Neuronal stem cell (in vitro differentiated cells): ENCODE measurements around the gene NXPH4.
A peak's percentile ranks its signal among the peaks of the same experiment; 100 is the strongest.

Experiments used
- DNase-seq: peaks from one replicate; pipeline ENCODE4 v3.0.0-alpha.2; 2013; ENCODE audit warnings: low spot score
- H2AFZ ChIP-seq: one replicate; pipeline ENCODE4 v1.6.1; 2013; ENCODE audit warnings: mild to moderate bottlenecking, low read length, inconsistent platforms
- H2AK5ac ChIP-seq: 2 replicates; pipeline ENCODE4 v1.6.1; 2013; ENCODE audit warnings: low read depth, mild to moderate bottlenecking, inconsistent platforms, low read length, moderate library complexity, mixed read lengths
- H2BK120ac ChIP-seq: 2 replicates; pipeline ENCODE4 v1.6.1; 2013; ENCODE audit warnings: low read depth, mild to moderate bottlenecking, inconsistent platforms, low read length, moderate library complexity, mixed read lengths
- H2BK12ac ChIP-seq: one replicate; pipeline ENCODE4 v1.6.1; 2013; ENCODE audit warnings: low read length, inconsistent platforms
- H2BK15ac ChIP-seq: 2 replicates; pipeline ENCODE4 v1.6.1; 2013; ENCODE audit warnings: mild to moderate bottlenecking, low read length, inconsistent platforms, mixed read lengths
- H2BK5ac ChIP-seq: one replicate; pipeline ENCODE4 v1.6.1; 2013; ENCODE audit warnings: inconsistent platforms, mild to moderate bottlenecking, low read length, moderate library complexity
- H3K14ac ChIP-seq: one replicate; pipeline ENCODE4 v1.6.1; 2013; ENCODE audit warnings: low read length, inconsistent platforms
- H3K18ac ChIP-seq: 2 replicates; pipeline ENCODE4 v1.6.1; 2013; ENCODE audit warnings: low read length, inconsistent platforms
- H3K23ac ChIP-seq: 2 replicates; pipeline ENCODE4 v1.6.1; 2013; ENCODE audit warnings: low read depth, mild to moderate bottlenecking, mixed read lengths, low read length, inconsistent platforms; ENCODE audit not compliant: poor library complexity
- H3K27ac ChIP-seq: replicated peaks from 3 replicates; pipeline ENCODE4 v1.5.1; 2013; ENCODE audit warnings: low read length, inconsistent platforms
- H3K27me3 ChIP-seq, 3 experiments: 2 replicates each; pipeline ENCODE4 v1.6.1; 2013; ENCODE audit warnings: low read length in 3 of 3, mild to moderate bottlenecking in 2 of 3, inconsistent platforms in 1 of 3, low read depth in 1 of 3, mixed read lengths in 1 of 3, moderate library complexity in 1 of 3; ENCODE audit not compliant: control insufficient read depth in 3 of 3, insufficient read depth in 3 of 3
- H3K36me3 ChIP-seq, 2 donors: replicated peaks in 1 of 2; 2 replicates each; pipeline ENCODE4 v1.6.1; 2013; ENCODE audit warnings: low read length in 2 of 2; ENCODE audit not compliant: control insufficient read depth in 2 of 2, insufficient read depth in 2 of 2
- H3K4ac ChIP-seq: 2 replicates; pipeline ENCODE4 v1.6.1; 2013; ENCODE audit warnings: inconsistent platforms, mild to moderate bottlenecking, low read length, moderate library complexity
- H3K4me1 ChIP-seq, 2 donors: 1 replicate in 1 of 2; 2 replicates in 1 of 2; pipeline ENCODE4 v1.6.1; 2013; ENCODE audit warnings: low read length in 2 of 2, low read depth in 1 of 2; ENCODE audit not compliant: control insufficient read depth in 2 of 2, insufficient read depth in 1 of 2
- H3K4me2 ChIP-seq: one replicate; pipeline ENCODE4 v1.6.1; 2013; ENCODE audit warnings: mild to moderate bottlenecking, low read length, inconsistent platforms; ENCODE audit not compliant: insufficient read depth, poor library complexity, severe bottlenecking
- H3K4me3 ChIP-seq, 2 donors: 2 replicates each; pipeline ENCODE4 v1.5.1; 2013; ENCODE audit warnings: low read length in 2 of 2, mild to moderate bottlenecking in 2 of 2, inconsistent platforms in 1 of 2, moderate library complexity in 1 of 2
- H3K79me1 ChIP-seq: one replicate; pipeline ENCODE4 v1.6.1; 2013; ENCODE audit warnings: low read depth, mild to moderate bottlenecking, inconsistent platforms, low read length, moderate library complexity
- H3K9ac ChIP-seq: one replicate; pipeline ENCODE4 v1.6.1; 2013; ENCODE audit warnings: mild to moderate bottlenecking, low read depth, low read length, inconsistent platforms; ENCODE audit not compliant: poor library complexity
- H3K9me3 ChIP-seq, 2 donors: replicated peaks in 1 of 2; 2 replicates each; pipeline versions ENCODE3 to v1.6.1; 2013; ENCODE audit warnings: low read length in 2 of 2, mild to moderate bottlenecking in 2 of 2, inconsistent platforms in 1 of 2, low read depth in 1 of 2, mixed read lengths in 1 of 2, moderate library complexity in 1 of 2; ENCODE audit not compliant: control insufficient read depth in 2 of 2, insufficient read depth in 1 of 2
- H4K8ac ChIP-seq: one replicate; pipeline ENCODE4 v1.6.1; 2013; ENCODE audit warnings: low read depth, mild to moderate bottlenecking, inconsistent platforms, low read length, moderate library complexity
- H4K91ac ChIP-seq: one replicate; pipeline ENCODE4 v1.6.1; 2013; ENCODE audit warnings: low read length, low read depth, mild to moderate bottlenecking, inconsistent platforms; ENCODE audit not compliant: poor library complexity
- WGBS, 2 donors: extraction: QIAGEN DNeasy Blood & Tissue Kit; methylation state at CpG; one replicate each; pipeline ENCODE4 v1.1.7; 2013; ENCODE audit warnings: missing lambda C conversion rate in 2 of 2, mixed read lengths in 1 of 2; ENCODE audit not compliant: insufficient read length in 2 of 2, insufficient replicate concordance in 1 of 2; ENCODE audit errors: extremely low coverage in 2 of 2; 5-methylcytosine and 5-hydroxymethylcytosine counted together

NXPH4 gene

DNA sequence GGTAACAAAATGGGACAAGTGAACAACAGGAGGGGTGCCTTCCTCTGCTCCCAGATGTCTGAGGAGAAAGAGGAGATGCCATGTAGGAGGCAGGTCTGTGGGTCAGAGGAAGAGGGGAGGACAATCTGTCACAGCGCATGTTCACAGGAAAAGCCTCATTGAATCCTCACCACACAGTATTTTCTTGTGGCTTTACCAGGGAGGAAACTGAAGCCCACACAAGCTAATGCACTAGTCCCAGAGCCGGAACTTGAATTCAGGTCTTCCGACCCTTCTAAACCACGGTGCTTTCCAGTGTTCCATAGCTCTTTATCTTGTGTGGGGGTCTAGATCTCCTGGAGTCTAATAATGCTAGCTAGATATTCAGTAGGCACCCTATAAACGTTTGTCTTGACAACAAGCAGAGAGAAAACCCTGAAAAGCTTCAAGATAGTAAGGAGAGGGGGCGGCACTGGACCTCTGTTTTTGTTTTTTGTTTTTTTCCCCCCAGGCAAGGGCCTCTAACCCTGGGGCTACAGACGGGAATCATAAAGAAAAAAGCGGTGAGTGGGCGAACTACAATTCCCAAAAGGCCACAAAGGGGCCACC lies 12.5 kb downstream of the NXPH4 start:
- Histone ChIP-seq H3K4me2 (no peak overlapping the region), H3K14ac (no peak overlapping the region)
- no peak for DNase-seq

DNA sequence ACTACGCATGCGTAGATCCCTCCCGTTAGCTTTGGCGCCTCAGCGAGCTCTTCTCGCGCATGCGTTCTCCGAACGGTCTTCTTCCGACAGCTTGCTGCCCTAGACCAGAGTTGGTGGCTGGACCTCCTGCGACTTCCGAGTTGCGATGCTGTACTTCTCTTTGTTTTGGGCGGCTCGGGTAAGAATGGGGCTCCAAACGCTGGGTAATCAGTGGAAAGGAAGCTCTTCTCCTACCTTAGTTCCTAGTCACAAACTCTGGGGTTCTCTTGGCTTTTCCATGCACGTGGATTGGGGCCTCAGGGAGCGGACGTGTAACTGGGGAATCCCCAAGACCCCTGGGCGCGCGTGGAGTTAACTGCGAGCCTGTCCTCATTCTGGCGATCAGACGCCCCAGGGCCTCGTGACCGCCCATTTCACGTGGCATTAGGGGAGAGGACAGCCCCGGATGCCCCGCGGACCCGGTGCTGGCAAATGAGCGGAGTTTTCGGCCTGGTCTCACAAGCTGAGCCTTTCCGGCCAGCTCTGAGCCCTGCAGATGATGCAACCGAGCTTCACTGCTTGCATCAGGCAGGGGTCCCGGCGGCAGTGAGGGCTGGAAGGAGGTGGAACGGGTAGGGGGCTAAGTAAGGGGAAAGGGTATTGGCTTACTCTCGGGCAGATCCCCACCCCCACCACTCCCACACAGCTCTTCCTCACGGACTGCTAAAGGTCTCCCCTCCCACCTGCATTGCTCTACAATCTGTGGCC lies 13.2 kb downstream of the NXPH4 start, which contains the start of gene SHMT2:
Gene SHMT2, plus strand, starts transcription at position 78 of the 747 bp plus-strand sequence. Its CDS starts 68 bp downstream, at position 146.
- Histone ChIP-seq H2BK120ac (no peak within 1 kb of the TSS), H3K18ac (peak within 1 kb of the TSS; percentile 76), H3K4ac (no peak within 1 kb of the TSS), H3K9me3 (no peaks in the 10 kb centered on the region), H2BK5ac (no peak within 1 kb of the TSS), H2AFZ (peak within 1 kb of the TSS; percentile 84), H2AK5ac (peak within 1 kb of the TSS; percentile 28), H3K4me1 (peaks cover 20 to 27% of the 10 kb centered on the region in 2 donors), H3K14ac (no peak within 1 kb of the TSS), H2BK12ac (no peak within 1 kb of the TSS), H4K91ac (no peak within 1 kb of the TSS), H3K27me3 (peaks cover 13 to 34% (median 28%) of the 10 kb centered on the region in 3 experiments), H3K27ac (peak within 1 kb of the TSS; percentile 32), H4K8ac (no peak within 1 kb of the TSS), H3K4me3 (peak within 1 kb of the TSS; percentile 75 to 90), H3K23ac (peak within 1 kb of the TSS; percentile 40), H3K9ac (peak within 1 kb of the TSS; percentile 91), H3K79me1 (peaks cover 9% of the 10 kb centered on the region), H3K36me3 (peaks cover 36 to 44% of the 10 kb centered on the region in 2 donors), H2BK15ac (no peak within 1 kb of the TSS), H3K4me2 (peak within 1 kb of the TSS; percentile 84)
- DNase-seq: peak; percentile 97
- WGBS, 2 donors: no CpG with 5 or more reads among the region's 42 CpGs

More for the DNA sequence above, 12.5 kb downstream of the NXPH4 start:
- peaks cover 19 to 41% (median 34%) of the 10 kb centered on the region in 3 experiments for H3K27me3 ChIP-seq
- no peak overlapping the region for H2AK5ac ChIP-seq
- no peak overlapping the region for H4K8ac ChIP-seq
- H2BK120ac ChIP-seq: no peak overlapping the region
- peaks cover 31 to 37% of the 10 kb centered on the region in 2 donors for H3K36me3 ChIP-seq
- H2BK15ac ChIP-seq: no peak overlapping the region
- peak overlapping the region; percentile 84 for H2AFZ ChIP-seq
- H3K9me3 ChIP-seq: peaks cover 0 to 2% of the 10 kb centered on the region in 2 donors
- no peak overlapping the region for H2BK12ac ChIP-seq
- no peak overlapping the region for H3K4ac ChIP-seq
- H3K23ac ChIP-seq: no peak overlapping the region
- H3K4me3 ChIP-seq: peak overlapping the region in 1 of 2 donors; percentile 75
- H3K4me1 ChIP-seq: peaks cover 20 to 27% of the 10 kb centered on the region in 2 donors
- no peak overlapping the region for H4K91ac ChIP-seq
- WGBS, 2 donors: no CpG with 5 or more reads among the region's 9 CpGs
- no peak overlapping the region for H3K18ac ChIP-seq
- H3K79me1 ChIP-seq: peaks cover 9% of the 10 kb centered on the region
- H3K27ac ChIP-seq: no peak overlapping the region
- H2BK5ac ChIP-seq: no peak overlapping the region
- H3K9ac ChIP-seq: no peak overlapping the region

DNA sequence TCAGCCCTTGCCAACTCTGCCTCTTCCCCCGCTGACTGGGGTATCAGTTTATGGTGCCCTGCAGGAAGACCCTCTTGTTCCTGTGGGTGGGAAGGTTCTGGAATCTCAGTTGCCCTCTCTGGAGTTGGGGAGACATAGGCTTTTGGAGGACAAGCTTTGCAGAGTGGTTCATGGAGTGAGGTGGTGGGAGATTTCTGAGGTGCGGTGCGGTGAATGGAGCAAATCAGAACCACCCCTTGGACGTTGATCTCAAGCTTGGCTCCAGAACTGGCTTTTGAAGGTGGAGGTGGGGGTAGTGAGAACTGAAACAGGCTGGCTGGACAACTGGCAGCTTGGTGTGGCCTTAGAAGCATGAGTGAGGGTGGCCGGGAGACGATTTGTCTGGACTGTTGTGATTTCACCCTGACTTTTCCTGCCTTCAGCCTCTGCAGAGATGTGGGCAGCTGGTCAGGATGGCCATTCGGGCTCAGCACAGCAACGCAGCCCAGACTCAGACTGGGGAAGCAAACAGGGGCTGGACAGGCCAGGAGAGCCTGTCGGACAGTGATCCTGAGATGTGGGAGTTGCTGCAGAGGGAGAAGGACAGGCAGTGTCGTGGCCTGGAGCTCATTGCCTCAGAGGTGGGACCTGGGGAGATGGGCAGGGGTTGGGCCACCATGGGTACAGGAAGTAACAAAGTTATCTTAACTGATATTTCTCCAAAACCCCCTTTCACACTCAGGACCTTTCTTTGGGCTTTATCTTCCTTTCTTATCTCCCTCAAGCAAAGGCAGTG lies 14.0 kb downstream of the NXPH4 start:
- peaks cover 20 to 29% of the 10 kb centered on the region in 2 donors for H3K4me1 ChIP-seq
- no peak for DNase-seq
- WGBS, 2 donors: no CpG with 5 or more reads among the region's 10 CpGs
- no peak overlapping the region for H3K14ac ChIP-seq
- H3K36me3 ChIP-seq: peaks cover 36 to 50% of the 10 kb centered on the region in 2 donors
- H2BK15ac ChIP-seq: no peak overlapping the region
- H2AK5ac ChIP-seq: peak overlapping the region; percentile 28
- H3K4me2 ChIP-seq: peak overlapping the region; percentile 84
- H3K79me1 ChIP-seq: peaks cover 9% of the 10 kb centered on the region
- no peak overlapping the region for H3K27ac ChIP-seq
- no peak overlapping the region for H2BK120ac ChIP-seq
- H4K8ac ChIP-seq: no peak overlapping the region
- no peak overlapping the region for H3K4ac ChIP-seq
- H2AFZ ChIP-seq: no peak overlapping the region
- H3K4me3 ChIP-seq: peak overlapping the region; percentile 75 to 90
- no peak overlapping the region for H3K18ac ChIP-seq
- H3K23ac ChIP-seq: peak overlapping the region; percentile 21
- peak overlapping the region; percentile 91 for H3K9ac ChIP-seq
- H2BK12ac ChIP-seq: peak overlapping the region; percentile 7
- H2BK5ac ChIP-seq: no peak overlapping the region
- no peaks in the 10 kb centered on the region for H3K9me3 ChIP-seq
- peaks cover 5 to 27% (median 26%) of the 10 kb centered on the region in 3 experiments for H3K27me3 ChIP-seq
- H4K91ac ChIP-seq: no peak overlapping the region
